Suppressor macrophage treated with lipopolysaccharide for 1 hour (primary cell): Measurements from ENCODE around the gene MAP2K3.

Source experiments
- DNase-seq, 3 donors: peaks; one replicate each; pipeline ENCODE4 v3.0.0-alpha.2; 2020 to 2022

Gene MAP2K3

DNA sequence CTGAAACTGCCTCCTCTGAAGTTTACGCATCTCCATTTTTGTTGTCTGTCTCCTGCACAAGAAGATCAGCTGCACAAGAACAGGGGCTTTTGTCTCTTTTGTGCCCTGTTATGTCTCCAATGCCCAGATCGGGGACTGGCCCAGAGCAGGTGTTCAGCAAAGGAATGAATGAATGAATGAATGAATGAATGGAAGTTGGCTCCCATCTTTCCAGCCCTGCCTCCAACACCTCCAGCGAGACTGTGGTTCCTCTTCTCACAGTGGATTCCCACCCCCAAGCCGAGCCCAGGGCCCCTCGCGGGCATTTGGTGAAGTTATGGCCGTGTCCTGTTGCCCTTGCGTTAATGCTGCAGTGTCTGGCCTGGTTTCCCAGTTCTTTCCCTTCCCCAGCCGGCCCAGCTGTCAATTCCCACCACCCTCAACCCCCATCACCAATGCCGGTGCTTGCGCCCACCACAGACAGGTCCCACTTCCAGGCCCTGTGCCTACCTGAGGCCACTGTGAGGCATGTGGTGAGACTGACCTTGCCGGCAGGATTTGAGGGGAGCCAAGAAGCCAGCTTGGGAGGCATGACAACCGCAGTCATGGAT is 70.4 kb downstream of the MAP2K3 start:
- no peak for DNase-seq

DNA sequence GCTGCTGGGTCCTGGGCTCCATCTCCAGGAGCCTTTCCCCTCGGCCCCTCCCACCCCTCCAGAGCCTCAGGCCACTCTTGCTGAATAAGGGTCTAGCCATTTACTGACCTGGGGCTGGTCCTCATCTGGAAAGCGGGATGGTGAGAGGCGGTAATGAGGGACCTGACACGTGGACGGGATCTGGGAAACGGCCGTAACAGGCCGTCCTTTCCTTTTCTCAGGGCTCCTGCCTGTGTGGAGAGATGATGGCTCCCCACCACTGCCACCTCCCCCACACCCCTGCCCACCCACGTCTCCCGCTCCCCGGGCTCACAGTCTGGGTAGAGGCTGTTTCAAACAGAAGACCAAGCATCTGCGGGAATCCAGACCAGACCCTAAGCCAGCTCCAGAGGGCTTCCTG is 71.1 kb downstream of the MAP2K3 start:
- DNase-seq = no peak

DNA sequence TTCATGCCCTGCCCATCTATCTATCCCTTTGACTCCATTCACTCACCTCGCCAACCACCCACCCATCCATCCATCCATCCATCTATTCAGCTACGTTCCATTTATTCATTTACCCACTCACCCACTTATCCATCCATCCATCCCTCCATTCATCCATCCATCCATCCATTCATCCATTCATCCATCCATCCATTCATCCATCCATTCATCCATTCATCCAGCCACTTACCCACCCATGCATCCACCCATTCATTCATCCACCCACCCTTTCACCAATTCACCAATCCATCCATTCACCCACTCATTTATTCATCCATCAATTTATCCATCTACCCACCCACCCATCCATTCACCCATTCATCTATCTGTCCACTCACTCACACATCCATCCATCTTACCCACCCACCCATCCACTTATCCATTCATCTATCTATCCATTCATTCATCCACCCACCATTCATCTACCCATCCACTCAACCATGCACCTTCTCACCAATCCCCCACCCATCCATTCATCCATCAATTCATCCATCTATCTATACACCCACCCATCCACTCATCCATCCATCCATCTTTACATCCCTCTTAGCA is 72.1 kb downstream of the MAP2K3 start:
- no peak for DNase-seq

DNA sequence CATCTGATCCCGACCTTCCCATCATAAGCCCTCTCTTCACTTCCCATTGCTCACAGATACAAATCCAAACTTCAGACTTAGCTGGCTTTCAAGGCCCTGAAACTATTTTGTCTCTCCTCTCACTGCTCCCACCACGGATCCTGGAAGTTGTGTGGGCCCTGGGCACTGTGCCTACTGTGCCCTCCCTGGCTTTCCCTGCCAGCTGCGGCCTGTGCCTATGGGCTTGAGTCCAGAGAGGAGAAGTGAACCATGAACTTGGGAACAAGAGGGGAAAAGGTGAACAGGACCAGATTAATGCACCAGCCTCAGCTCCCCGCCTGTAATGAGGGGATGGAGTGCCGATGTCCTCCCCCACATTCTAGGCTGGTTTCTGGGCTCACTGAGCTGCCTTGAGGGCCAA is 72.8 kb downstream of the MAP2K3 start:
- no peak for DNase-seq

DNA sequence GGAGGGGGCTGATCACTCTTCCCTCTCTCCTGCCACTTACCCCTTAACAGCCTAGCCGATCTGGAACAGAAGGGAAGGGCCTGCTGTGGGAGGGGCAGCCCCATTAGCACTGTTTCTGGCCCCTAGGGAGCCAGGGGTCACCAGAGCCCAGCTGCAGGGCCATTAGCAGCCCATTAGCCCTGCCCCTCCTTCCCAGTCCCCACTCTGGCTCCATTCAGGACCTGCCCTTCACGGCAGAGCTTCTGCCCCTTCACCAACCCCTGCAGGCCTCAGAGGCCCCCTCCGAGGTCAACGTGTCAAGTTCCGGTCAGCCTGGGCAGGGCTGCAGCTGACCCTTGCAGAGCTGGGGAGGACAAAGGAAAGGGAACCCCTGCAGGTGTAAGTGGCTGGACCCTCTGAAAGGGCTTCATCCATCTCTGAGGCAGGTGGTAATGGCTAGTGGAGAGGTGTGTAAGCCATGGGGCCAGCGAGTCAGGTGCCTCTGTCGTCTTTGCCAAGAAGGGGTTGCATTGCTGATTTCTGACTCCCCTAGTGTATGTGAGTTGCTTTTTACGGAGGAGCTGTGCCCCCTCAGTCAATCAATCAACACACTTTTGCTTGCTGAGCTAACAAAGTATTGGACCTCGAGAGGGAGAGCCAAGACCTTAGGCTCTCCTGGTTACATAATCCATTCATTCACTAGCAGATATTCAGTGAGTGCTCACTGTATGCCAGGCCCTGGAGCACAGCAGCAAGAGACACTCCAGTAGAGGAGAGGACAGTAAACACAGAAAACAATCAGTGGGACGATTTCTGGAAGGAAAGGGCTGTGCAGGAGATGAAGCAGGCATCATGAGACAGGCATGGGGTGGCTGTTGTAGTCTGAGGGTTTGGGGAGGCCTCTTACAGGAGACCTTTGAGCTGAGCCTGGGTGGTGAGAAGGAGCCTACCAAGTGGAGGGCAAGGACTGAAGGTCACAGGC is 73.5 kb downstream of the MAP2K3 start:
- no peak for DNase-seq

DNA sequence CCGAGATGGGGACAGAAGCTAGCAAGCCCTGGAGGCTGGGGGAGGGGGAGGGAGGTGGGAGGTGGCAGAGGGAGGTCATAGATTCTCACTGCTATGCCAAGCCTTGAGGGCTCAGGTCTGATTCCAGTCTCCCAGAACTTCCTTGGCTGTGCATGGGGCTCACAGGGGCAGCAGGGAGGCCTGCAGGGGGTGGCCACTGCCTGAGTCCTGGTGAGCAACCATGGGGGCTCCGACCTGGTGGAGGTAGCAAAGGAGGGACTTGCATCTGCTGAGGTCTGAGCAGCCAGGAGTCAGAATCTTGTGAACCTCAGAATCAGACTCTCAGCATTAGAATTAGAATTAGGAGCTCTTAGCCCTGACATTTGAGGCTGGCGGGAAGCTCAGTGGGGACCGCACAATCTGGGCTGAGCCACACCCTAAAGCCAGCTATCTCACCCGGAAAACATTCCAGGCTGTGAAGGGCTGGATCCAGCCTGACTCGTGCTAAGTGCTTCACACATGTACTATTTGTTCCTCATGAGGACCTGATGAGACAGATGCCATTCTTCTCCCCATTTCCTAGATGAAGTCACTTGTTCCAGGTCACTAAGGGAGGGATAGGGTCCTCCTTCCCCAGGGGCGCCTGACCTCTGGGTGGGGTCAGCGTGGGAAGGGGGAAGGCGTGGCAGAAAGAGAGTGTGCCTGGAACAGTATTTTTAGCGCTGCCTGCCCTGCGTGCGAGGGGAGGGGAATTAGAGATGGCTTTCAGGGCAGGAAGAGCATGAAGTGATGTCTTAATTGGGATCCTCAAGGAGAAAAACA is 74.4 kb downstream of the MAP2K3 start:
- no peak for DNase-seq

DNA sequence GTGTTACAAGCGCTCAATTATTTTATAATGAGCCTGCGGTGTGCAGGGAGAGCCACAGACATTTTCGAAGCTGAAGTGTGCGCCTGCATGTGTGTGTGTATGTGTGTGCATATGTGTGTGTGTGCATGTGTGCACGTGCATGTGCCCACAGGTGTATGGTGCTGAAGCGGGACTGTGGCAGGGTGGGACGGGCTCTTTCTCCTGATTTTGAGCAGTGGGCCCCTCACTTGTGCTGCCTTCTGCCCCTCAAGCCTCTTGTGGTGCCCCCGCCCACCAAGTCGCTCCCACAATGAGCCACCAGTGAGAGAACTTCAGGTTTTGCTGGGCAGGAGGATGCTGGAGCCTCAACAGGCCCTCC is 75.0 kb downstream of the MAP2K3 start:
- no peak for DNase-seq

DNA sequence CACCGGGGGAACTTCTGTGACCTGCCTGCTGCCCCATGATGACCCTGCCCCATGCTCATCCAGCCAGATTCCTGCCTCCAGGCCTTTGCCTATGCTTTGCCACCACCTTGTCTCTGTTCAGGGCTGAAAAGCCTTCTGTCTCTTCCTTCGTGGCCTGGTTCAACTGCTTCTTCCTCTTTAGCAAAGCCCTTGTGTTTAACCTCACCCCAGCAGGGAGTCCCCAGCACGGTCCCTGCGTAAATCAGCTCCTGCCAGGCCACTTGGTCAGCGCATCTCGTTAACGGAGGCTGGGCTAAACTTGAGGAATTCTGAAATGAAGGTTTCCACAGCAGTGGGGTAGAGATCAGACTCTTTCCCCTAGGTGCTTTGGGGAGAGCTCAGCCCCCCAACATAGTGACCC is 75.5 kb downstream of the MAP2K3 start:
- peak in 2 of 3 donors; percentile 22 to 43 for DNase-seq

DNA sequence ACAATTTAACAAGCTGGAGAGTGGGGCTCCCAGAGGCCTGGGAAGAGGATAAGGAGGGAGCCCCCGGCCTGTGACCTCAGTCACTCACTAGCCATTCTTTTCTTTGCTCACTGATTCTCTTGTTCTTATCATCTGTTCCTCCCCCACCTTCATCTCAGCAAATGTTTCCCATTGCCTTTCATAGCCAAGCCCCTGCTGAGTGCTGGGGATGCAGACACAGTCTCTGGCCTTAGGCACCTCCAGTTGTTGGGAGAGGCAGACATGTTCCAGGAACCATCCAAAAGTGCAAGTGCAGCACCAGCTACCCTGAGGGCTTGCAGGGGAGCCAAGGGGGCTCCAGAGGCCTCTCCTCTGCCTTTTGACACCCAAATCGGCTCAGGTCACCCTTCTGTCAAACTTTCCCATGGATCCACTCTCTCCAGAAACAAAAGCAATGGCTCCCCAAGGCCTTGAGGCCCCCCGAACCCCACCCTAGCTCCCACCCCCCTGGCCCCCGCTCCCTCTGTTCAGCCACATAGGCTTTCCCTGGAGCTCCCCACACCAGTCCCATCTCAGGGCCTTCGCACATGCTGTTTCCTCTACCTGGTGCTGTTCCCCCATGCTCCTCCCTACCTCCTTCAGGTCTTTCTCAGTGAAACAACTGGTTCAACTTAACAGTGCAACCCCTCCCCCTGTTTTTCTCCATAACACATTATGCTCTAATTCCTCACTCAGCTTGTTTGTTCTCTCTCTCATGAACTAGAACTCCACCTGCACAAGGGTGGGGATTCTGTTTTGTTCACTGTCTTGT is 76.7 kb downstream of the MAP2K3 start:
- DNase-seq = no peak

DNA sequence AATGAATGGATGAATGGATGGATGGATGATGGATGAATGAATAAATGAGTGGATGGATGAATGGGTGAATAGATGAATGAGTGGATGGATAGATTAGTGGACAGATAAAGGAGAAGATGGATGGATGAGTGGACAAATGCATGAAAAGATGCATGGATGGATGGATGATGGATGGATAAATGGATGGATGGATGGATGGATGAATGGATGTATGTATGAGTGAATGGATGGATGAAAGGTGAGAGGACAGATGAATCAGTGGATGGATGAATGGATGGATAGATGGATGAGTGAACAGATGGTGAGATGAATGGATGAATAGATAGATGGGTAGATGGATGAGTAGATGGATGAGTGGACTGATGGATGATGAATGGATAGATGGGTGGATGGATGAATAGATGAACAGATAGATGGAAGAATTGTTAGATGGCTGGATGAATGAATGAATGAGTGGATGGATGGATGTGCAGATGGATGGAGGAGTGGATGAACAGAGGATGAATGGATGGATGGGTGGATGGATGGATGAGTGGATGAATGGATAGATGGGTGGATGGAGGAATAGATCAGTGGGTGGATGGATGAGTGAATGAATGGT is 77.9 kb downstream of the MAP2K3 start:
- no peak for DNase-seq

DNA sequence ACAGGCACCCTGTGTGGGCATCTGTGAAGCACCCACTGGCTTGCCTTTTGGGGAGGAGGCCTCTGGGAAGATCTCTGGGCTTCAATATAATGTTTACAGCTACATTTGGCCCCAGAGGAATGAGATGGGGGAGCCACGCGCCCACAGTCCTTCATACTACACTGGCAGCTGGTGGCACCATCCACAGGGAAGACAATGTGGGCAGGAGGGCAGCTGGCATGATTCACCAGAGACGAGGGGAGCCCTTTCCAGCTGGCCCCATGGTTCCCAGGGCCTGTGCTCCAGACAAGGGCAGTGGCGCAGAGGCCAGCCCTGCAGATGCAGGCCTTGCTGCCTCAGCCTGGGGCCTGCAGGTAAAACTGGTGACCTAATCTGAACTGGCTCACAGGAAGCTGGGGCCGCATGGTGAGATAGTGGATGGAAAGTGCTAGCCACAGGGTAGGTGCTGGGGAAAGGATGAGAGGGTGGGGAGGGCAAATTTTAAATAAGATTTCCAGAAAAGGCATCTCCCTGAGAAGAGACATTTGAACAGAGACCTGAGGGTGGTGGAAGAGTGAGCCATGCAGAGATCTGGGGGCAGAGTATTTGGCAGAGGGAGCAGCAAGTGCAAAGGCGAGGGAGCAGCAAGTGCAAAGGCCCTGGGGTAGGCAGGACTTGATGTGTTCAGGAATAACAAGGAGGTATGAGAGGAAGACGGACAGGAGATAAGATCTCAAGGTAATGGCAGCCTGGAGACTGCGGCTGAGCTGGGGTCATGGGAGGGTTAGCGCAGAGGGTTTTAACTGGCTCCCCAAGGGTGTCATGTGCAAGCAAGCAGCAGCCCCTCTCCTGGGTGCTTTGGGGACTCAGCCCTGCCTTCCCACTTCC is 79.5 kb downstream of the MAP2K3 start:
- no peak for DNase-seq
